Mesenchymal stem cell (in vitro differentiated cells and primary cell): Measurements from ENCODE around the gene CDCA3.

Experiments
- DNase-seq: peaks from one replicate; pipeline ENCODE4 v3.0.0-alpha.2; 2013
- H2AFZ ChIP-seq: one replicate; pipeline ENCODE4 v1.6.1; 2013; ENCODE audit warnings: low read depth, mild to moderate bottlenecking, control low read depth, inconsistent platforms, low read length, moderate library complexity
- H2AK5ac ChIP-seq: 2 replicates; pipeline ENCODE4 v1.6.1; 2013; ENCODE audit warnings: low read length, moderate library complexity, mild to moderate bottlenecking, inconsistent platforms; ENCODE audit not compliant: severe bottlenecking
- H2BK120ac ChIP-seq: one replicate; pipeline ENCODE4 v1.6.1; 2013; ENCODE audit warnings: low read depth, mild to moderate bottlenecking, inconsistent platforms, low read length, moderate library complexity
- H2BK12ac ChIP-seq, 2 experiments: one replicate each; pipeline ENCODE4 v1.6.1; 2013; ENCODE audit warnings: inconsistent platforms in 2 of 2, low read length in 2 of 2, mild to moderate bottlenecking in 2 of 2, moderate library complexity in 2 of 2, control low read depth in 1 of 2
- H2BK15ac ChIP-seq: one replicate; pipeline ENCODE4 v1.6.1; 2013; ENCODE audit warnings: mild to moderate bottlenecking, low read depth, inconsistent platforms; ENCODE audit not compliant: poor library complexity, severe bottlenecking
- H2BK5ac ChIP-seq: 2 replicates; pipeline ENCODE4 v1.6.1; 2013; ENCODE audit warnings: low read depth, mild to moderate bottlenecking, low read length, control low read depth, inconsistent platforms; ENCODE audit not compliant: poor library complexity, severe bottlenecking
- H3K14ac ChIP-seq, 2 experiments: one replicate each; pipeline ENCODE4 v1.6.1; 2013; ENCODE audit warnings: inconsistent platforms in 2 of 2, low read length in 2 of 2, control low read depth in 1 of 2, mild to moderate bottlenecking in 1 of 2, moderate library complexity in 1 of 2
- H3K18ac ChIP-seq, 2 experiments: one replicate each; pipeline ENCODE4 v1.6.1; 2013; ENCODE audit warnings: inconsistent platforms in 2 of 2, low read length in 2 of 2, control low read depth in 1 of 2, low read depth in 1 of 2, mild to moderate bottlenecking in 1 of 2
- H3K23ac ChIP-seq, 2 experiments: one replicate each; pipeline ENCODE4 v1.6.1; 2013; ENCODE audit warnings: inconsistent platforms in 2 of 2, low read length in 2 of 2, mild to moderate bottlenecking in 2 of 2, moderate library complexity in 2 of 2, control low read depth in 1 of 2
- H3K27ac ChIP-seq: 2 replicates; pipeline ENCODE4 v1.5.1; 2013; ENCODE audit warnings: mild to moderate bottlenecking, moderate library complexity, low read length, control low read depth, inconsistent platforms; ENCODE audit not compliant: poor library complexity, severe bottlenecking
- H3K27me3 ChIP-seq, 2 experiments: 2 replicates each; pipeline versions ENCODE4 v1.6.1 to v1.7.0; 2013; ENCODE audit warnings: low read length in 2 of 2, mild to moderate bottlenecking in 2 of 2, moderate library complexity in 2 of 2, control low read depth in 1 of 2, inconsistent platforms in 1 of 2; ENCODE audit not compliant: control insufficient read depth in 1 of 2, insufficient read depth in 1 of 2
- H3K36me3 ChIP-seq, 2 experiments: 2 replicates each; pipeline versions ENCODE4 v1.6.1 to v1.7.0; 2013; ENCODE audit warnings: low read length in 2 of 2, control low read depth in 1 of 2, inconsistent platforms in 1 of 2, low read depth in 1 of 2, mild to moderate bottlenecking in 1 of 2; ENCODE audit not compliant: insufficient read depth in 2 of 2, control insufficient read depth in 1 of 2
- H3K4ac ChIP-seq, 2 experiments: one replicate each; pipeline ENCODE4 v1.6.1; 2013; ENCODE audit warnings: inconsistent platforms in 2 of 2, low read length in 2 of 2, mild to moderate bottlenecking in 2 of 2, moderate library complexity in 2 of 2, control low read depth in 1 of 2, low read depth in 1 of 2
- H3K4me1 ChIP-seq: 2 replicates; pipeline ENCODE4 v1.6.1; 2013; ENCODE audit warnings: low read depth, low read length, control low read depth; ENCODE audit not compliant: control insufficient read depth, insufficient read depth
- H3K4me2 ChIP-seq: 2 replicates; pipeline ENCODE4 v1.6.1; 2013; ENCODE audit warnings: low read length, mild to moderate bottlenecking, inconsistent platforms; ENCODE audit not compliant: poor library complexity, severe bottlenecking
- H3K4me3 ChIP-seq, 2 experiments: 2 replicates each; pipeline versions ENCODE4 v1.5.1 to v1.7.0; 2013; ENCODE audit warnings: low read length in 2 of 2, mild to moderate bottlenecking in 2 of 2, control low read depth in 1 of 2, low read depth in 1 of 2; ENCODE audit not compliant: insufficient read depth in 1 of 2
- H3K79me1 ChIP-seq: replicated peaks from 2 replicates; pipeline ENCODE4 v1.6.1; 2013; ENCODE audit warnings: mild to moderate bottlenecking, control low read depth, low read length, inconsistent platforms; ENCODE audit not compliant: poor library complexity, severe bottlenecking
- H3K9ac ChIP-seq: 2 replicates; pipeline ENCODE4 v1.7.0; 2013; ENCODE audit warnings: mild to moderate bottlenecking, low read length, moderate library complexity
- H3K9me3 ChIP-seq: 2 replicates; pipeline ENCODE4 v1.7.0; 2013; ENCODE audit warnings: mild to moderate bottlenecking, low read length; ENCODE audit not compliant: control insufficient read depth
- H4K8ac ChIP-seq: one replicate; pipeline ENCODE4 v1.6.1; 2013; ENCODE audit warnings: inconsistent platforms, mild to moderate bottlenecking, low read length, moderate library complexity
- H4K91ac ChIP-seq: one replicate; pipeline ENCODE4 v1.6.1; 2013; ENCODE audit warnings: mild to moderate bottlenecking, low read length, inconsistent platforms
- WGBS: methylation state at CpG from one replicate; pipeline ENCODE4 v1.1.7; 2013; ENCODE audit warnings: mixed read lengths; 5-methylcytosine and 5-hydroxymethylcytosine counted together

CDCA3 gene

DNA sequence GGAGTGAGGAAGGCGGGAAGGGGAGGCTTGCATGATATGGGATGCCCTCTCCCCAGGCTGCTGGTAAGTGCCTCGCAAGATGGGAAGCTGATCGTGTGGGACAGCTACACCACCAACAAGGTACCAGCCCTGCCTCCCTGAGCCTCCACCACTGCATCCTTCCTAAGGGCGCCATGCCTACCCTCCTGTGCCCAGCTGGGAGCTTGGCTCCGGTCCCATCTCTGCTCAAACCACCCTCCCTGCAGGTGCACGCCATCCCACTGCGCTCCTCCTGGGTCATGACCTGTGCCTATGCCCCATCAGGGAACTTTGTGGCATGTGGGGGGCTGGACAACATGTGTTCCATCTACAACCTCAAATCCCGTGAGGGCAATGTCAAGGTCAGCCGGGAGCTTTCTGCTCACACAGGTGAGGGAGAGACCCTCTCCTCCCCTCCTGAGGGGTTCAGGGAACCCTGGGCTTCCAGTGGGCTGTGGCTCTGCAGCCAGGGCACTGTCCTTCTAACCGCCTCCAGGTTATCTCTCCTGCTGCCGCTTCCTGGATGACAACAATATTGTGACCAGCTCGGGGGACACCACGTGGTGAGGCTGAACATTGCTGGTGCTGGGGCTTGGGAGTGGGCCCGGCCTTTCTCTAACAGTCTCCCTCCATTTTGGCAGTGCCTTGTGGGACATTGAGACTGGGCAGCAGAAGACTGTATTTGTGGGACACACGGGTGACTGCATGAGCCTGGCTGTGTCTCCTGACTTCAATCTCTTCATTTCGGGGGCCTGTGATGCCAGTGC lies 7.8 kb downstream of the CDCA3 start:
- H3K36me3 ChIP-seq, result peaks cover 78 to 86% of the 10 kb centered on the region in 2 experiments
- no peak overlapping the region for H2BK5ac ChIP-seq
- H3K4ac ChIP-seq, result no peak overlapping the region
- H3K9me3 ChIP-seq, result no peaks in the 10 kb centered on the region
- H4K8ac ChIP-seq, result no peak overlapping the region
- H3K9ac ChIP-seq, result no peak overlapping the region
- H3K79me1 ChIP-seq, result peaks cover 15% of the 10 kb centered on the region
- H3K27me3 ChIP-seq, result no peaks in the 10 kb centered on the region
- no peak overlapping the region for H3K4me3 ChIP-seq
- no peaks in the 10 kb centered on the region for H3K4me1 ChIP-seq
- H3K23ac ChIP-seq, result no peak overlapping the region
- H2BK12ac ChIP-seq, result no peak overlapping the region
- no peak overlapping the region for H2AFZ ChIP-seq
- WGBS, result 84% methylated on average over 16 of the region's 16 CpGs
- no peak for DNase-seq
- no peak overlapping the region for H2BK120ac ChIP-seq
- no peak overlapping the region for H3K27ac ChIP-seq
- H3K18ac ChIP-seq, result no peak overlapping the region
- H3K14ac ChIP-seq, result no peak overlapping the region
- no peak overlapping the region for H2AK5ac ChIP-seq
- no peak overlapping the region for H2BK15ac ChIP-seq
- peak overlapping the region; percentile 41 for H4K91ac ChIP-seq
- no peak overlapping the region for H3K4me2 ChIP-seq

DNA sequence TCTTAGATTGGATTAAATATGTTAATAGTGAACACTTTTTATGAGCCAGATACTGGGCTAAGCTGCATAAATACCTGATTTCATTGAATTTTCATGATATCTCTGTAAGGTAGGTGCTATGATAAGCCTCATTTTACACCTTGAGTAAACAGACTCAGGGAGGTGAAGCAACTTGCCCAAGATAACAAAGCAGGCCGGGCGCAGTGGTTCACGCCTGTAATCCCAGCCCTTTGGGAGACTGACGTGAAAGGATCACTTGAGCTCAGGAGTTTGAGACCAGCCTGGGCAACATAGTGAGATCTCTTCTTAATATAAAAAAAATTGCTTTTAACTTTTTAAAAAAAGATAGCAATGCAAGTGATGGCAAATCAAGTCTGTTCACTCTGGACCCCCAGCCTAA lies 9.0 kb downstream of the CDCA3 start:
- DNase-seq, result no peak
- no peak overlapping the region for H4K8ac ChIP-seq
- H3K9ac ChIP-seq, result no peak overlapping the region
- no peak overlapping the region for H3K14ac ChIP-seq
- H2BK5ac ChIP-seq, result no peak overlapping the region
- no peaks in the 10 kb centered on the region for H3K27me3 ChIP-seq
- no peak overlapping the region for H2AK5ac ChIP-seq
- no peak overlapping the region for H2AFZ ChIP-seq
- no peak overlapping the region for H3K4ac ChIP-seq
- no peak overlapping the region for H3K4me2 ChIP-seq
- 83% methylated on average over 3 of the region's 4 CpGs for WGBS
- no peaks in the 10 kb centered on the region for H3K4me1 ChIP-seq
- no peak overlapping the region for H3K18ac ChIP-seq
- no peak overlapping the region for H3K27ac ChIP-seq
- no peak overlapping the region for H2BK12ac ChIP-seq
- H3K4me3 ChIP-seq, result no peak overlapping the region
- H2BK15ac ChIP-seq, result no peak overlapping the region
- no peak overlapping the region for H3K23ac ChIP-seq
- peaks cover 21% of the 10 kb centered on the region for H3K79me1 ChIP-seq
- H2BK120ac ChIP-seq, result no peak overlapping the region
- H4K91ac ChIP-seq, result no peak overlapping the region
- H3K9me3 ChIP-seq, result no peaks in the 10 kb centered on the region
- peaks cover 86 to 87% of the 10 kb centered on the region in 2 experiments for H3K36me3 ChIP-seq

DNA sequence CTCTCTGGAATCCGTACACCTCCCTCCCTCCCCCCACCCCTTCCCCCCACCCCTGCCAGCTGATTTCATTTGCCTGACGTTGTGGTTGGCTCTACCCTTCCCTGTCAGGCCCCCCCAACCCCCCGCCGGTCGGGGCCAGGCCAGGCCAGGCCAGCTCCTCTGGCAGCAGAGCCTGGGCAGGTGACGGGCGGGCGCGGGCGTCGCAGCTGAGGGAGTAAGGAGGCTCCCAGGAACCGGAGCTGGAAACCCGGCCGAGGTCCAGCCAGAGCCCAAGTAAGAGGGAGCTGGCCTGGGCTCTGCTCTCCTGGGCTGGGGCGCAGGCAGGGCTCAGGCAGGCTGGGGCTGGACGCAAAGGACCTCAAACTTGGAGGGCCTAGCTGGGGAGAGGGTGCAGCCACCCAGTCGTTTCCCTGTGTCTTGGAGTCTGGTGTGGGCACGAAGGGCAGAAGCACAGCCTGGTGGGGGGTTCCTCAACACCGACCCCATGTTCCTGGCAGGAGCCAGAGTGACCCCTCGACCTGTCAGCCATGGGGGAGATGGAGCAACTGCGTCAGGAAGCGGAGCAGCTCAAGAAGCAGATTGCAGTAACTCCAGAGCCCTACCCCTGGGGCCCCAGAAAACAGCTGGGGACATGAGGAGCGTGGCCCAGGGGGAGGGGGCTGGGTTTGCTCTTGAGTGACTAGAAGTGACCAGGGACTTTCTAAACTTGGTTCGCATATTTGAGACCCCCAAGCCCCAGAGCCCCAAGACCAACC lies 10.1 kb downstream of the CDCA3 start, which contains the start of gene GNB3:
Gene GNB3 (plus strand): TSS at position 165 of the 755 bp plus-strand sequence. CDS start 363 bp downstream, at position 528.
- WGBS, result 91% methylated on average over 23 of the region's 24 CpGs
- Histone ChIP-seq H2AFZ (no peak within 1 kb of the TSS), H3K14ac (no peak within 1 kb of the TSS), H3K4me3 (no peak within 1 kb of the TSS), H3K9ac (no peak within 1 kb of the TSS), H3K9me3 (no peaks in the 10 kb centered on the region), H4K8ac (no peak within 1 kb of the TSS), H2AK5ac (no peak within 1 kb of the TSS), H4K91ac (no peak within 1 kb of the TSS), H3K4ac (no peak within 1 kb of the TSS), H3K27ac (no peak within 1 kb of the TSS), H3K23ac (no peak within 1 kb of the TSS), H2BK5ac (no peak within 1 kb of the TSS), H3K4me1 (no peaks in the 10 kb centered on the region), H3K27me3 (no peaks in the 10 kb centered on the region), H3K36me3 (peaks cover 85 to 87% of the 10 kb centered on the region in 2 experiments), H2BK15ac (no peak within 1 kb of the TSS), H2BK12ac (no peak within 1 kb of the TSS), H3K18ac (no peak within 1 kb of the TSS), H3K4me2 (no peak within 1 kb of the TSS), H2BK120ac (no peak within 1 kb of the TSS), H3K79me1 (peaks cover 25% of the 10 kb centered on the region)
- no peak for DNase-seq

DNA sequence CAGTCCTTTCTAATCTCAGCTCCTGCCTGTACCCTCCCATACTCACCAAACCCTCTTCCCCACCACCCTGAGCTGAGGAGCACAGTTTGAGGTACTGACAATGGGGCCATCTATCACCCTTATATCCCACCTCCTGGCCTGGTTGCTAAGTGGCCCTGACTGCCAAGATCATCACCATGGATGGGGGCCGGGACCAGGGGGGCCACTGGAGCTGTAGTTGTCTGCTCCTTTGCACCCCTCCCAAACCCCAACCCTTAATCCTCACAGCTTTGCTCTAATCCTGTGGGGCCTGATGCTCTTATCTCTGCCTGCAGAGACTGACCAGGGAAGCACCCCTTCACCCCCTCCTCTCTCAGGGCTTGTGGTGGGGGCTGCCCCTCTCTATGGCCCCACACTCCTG lies 10.8 kb downstream of the CDCA3 start:
- H3K9ac ChIP-seq, result no peak overlapping the region
- no peak overlapping the region for H3K4me3 ChIP-seq
- H4K8ac ChIP-seq, result no peak overlapping the region
- no peaks in the 10 kb centered on the region for H3K9me3 ChIP-seq
- no peaks in the 10 kb centered on the region for H3K27me3 ChIP-seq
- H3K4ac ChIP-seq, result no peak overlapping the region
- H3K4me1 ChIP-seq, result no peaks in the 10 kb centered on the region
- H3K79me1 ChIP-seq, result peaks cover 23% of the 10 kb centered on the region
- no peak overlapping the region for H2BK5ac ChIP-seq
- no peak overlapping the region for H4K91ac ChIP-seq
- peaks cover 79 to 85% of the 10 kb centered on the region in 2 experiments for H3K36me3 ChIP-seq
- no peak overlapping the region for H3K23ac ChIP-seq
- no peak overlapping the region for H3K4me2 ChIP-seq
- 89% methylated on average over 1 of the region's 1 CpG for WGBS
- no peak overlapping the region for H2AK5ac ChIP-seq
- no peak overlapping the region for H2BK12ac ChIP-seq
- H2BK15ac ChIP-seq, result no peak overlapping the region
- DNase-seq, result no peak
- no peak overlapping the region for H2BK120ac ChIP-seq
- H3K27ac ChIP-seq, result no peak overlapping the region
- no peak overlapping the region for H3K18ac ChIP-seq
- no peak overlapping the region for H3K14ac ChIP-seq
- no peak overlapping the region for H2AFZ ChIP-seq
